Middle frontal gyrus (tissue), 1 donor: Measurements from ENCODE around the gene USP36.

ENCODE experiments used
- DNase-seq: peaks from one replicate; pipeline ENCODE4 v3.0.0-alpha.2; 2015; ENCODE audit warnings: low spot score; ENCODE audit errors: extremely low spot score

The USP36 gene

DNA sequence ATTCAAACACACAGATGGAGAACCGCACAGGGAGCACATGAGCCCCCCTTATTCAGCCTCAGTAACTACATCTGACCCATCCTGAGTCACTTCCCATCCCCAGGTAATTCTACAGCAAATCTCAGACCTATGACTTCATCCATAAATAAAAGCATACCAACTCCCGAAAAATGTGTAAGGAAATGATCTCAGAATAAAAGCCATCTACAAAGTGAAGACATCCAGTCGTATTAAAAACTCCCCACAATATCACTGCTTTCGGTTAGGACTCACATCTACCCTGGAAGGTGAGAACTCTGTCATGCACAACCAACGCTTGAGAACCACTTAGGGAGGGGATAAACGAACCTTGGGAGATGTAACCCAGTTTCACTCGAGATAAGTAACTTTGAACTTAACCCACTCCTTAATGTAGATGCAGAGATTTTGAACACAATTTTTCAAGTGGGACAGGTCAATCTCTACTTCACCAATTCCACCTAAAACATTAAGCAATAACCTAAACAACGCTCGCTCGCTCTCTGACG, 1.3 kb downstream of the USP36 start:
- no peak for DNase-seq

DNA sequence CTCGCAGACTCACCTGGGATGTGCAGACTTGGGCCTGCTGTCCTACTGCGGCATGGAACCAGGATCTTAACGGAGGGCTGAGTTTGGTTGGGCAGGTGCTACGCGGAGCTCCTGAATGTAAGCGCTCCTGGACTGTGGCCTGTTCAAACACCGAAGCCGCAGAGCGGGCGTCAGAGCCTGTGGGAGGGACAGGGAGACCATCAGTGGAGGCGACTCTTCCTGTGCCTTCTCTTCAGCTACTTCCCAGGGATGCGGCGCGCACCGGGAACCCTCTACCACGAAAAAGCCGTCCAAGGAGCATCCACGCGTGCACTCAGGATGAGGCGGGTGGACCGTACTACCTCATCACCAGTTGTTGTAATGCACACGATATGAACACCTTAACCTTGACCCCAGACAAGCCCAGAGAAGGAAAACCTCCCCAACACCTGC, 2.0 kb downstream of the USP36 start:
- DNase-seq: no peak

DNA sequence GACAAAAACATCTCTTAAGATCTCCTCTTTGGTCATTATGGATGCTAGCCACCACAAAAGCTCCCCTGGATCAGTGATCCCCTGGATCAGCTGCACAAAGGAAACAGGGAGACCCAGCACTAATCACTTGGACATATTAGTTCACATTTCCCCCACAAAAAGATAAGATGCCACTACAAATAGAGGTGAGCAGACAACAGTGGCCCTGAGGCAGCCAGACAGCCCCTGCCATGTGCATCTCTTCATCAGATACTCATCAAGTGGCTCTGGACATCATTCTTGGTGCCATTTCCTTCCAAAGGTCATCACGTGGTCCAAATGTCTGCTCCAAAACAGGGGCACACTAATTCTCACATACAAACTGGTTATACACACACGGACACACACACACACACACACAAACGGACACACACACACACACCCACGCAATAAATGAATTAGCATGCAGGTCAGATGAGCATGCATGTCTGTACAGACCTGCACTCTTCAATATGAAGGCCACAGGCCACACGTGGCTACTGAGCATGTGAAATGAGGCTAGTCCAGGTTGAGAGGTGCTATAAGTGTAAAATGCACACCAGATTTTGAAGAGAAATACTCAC, 4.1 kb downstream of the USP36 start:
- no peak for DNase-seq

DNA sequence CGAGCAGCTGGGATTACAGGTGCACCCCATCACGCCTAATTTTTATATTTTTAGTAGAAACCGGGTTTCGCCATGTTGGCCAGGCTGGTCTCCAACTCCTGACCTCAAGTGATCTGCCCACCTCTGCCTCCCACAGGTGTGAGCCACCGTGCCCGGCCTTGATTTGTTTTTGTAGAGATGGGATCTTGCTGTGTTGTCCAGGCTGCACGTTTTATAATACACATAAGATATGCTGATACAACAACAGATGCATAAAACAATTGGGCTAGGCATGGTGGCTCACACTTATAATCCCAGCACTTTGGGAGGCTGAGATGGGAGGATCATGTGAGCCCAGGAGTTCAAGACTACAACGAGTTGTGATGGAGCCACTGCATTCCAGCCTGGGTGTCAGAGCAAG, 6.0 kb downstream of the USP36 start:
- no peak for DNase-seq

DNA sequence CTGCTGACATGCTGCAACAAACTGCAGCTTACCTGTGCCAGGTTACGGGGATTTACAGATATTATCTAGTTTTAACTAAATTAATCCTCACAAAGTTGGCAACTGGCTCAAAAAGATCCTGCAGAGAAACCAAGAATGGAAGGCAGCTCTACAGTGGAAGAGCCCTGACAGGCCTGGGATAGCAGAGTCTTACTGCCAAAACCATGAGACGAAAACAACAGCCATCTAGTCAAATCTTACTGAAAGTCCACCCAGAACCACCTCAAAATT, 8.1 kb downstream of the USP36 start:
- DNase-seq: no peak

DNA sequence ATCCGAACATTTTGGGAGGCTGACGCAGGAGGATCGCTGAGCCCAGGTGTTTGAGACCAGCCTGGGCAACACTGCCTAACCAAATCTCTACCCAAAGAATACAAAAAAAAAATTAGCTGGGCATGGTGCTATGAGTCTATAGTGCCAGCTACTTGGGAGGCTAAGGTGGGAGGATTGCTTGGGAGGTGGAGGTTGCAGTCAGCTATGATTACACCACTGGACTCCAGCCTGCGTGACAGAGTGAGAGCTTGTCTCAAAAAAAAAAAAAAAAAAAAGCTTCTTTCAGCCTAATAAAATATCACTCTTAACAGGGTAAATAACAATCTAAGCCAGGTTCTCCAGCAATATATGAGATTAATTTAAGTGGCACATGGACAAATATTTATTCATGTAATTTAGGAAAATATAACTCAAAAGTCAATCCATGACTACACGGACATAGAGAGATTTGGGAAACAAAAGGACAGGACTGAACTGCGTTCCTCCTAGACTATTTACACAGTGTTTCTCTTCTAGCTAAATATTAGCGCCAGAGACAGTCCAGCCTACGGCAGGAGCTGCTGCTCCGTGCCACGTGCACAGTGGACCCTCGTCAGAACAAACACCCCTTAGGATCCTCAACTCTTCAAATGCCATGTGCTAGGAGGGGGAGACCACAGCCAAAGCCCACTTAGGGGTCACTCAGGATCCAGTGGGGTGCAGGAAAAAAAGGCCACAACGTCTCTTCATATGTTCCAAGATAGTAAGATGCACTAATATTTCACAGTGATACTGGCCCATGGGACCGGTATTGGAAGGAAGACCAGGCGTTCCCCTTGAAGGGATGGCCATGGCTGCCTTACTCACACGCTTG, 8.7 kb downstream of the USP36 start:
- no peak for DNase-seq

DNA sequence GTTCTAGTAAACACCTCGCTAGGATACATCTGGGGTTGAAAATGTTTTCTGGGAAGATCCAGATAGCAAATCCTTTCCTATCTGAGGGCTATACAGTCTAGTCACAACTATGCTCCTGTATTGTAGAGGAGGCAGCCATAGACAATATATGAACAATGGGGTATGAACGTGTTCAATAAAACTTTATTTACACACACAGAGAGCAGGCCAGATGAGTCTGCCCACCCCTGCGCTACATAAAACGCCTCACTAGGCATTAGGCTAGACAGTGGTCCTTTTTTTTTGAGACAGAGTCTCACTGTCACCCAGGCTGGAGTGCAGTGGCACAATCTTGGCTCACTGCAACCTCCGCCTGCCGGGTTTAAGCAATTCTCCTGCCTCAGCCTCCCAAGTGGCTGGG, 11.1 kb downstream of the USP36 start:
- no peak for DNase-seq

DNA sequence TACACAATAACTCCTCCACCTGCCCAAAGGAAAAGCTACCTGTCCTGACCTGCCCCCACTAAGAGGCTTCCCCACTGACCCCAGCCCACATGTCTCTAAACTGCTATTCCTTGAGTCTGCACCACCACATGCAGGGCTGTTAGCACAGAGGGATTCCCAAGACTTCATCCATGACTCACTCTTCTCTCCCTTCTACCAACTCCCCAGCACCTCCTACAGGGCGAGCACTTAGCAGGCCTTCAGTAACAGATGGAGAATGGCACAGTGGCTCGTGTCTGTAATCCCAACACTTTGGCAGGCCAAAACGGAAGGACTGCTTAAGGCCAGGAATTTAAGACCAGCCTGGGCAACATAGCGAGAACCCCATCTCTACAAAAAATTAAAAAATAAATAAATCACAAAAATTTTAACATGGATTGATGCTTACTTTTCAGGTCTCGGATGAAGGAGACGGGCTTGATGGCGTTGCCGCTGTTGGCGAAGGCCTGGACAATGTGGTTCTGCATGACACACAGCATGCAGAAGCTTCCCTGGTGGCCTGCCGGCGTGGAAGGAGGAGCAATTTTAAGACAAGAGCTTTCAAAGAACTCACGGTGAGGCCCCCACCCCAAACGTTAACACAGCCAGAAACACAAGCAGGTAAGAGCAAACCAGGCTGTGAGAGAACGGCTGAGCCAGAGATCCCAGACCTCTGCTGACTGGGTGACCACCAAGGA, 12.0 kb downstream of the USP36 start:
- DNase-seq: no peak

DNA sequence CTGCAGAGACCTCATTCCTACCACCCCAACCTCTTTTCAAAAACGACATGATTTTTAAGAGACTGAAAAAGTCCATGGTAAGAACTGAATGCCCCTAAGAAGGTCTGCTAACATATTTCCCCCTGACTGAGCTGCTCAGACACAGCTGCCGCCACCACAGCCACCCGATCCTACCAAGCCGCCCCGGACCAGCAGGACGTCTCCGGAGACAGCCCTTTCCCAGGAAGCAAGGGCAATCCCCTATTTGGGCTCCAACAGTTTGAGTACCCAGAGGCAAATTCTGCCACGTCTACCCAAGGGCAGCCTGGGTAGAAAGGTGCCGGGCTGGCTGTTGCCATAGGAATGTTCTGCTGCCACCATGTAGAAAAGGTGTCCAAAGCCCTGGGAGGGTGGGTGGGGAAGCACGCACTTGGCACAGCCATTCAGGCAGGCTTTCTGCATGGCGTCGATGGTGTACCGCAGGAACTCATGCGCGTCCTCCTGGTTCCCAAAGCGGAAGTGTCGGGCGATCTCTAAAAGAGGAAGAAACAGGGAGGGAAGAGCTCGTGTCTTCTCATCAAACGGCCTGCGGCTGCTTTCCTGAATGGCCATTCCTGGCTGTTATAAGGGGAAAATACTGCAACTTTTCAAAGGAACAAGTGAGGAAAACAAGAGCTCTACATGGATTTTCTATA, 13.6 kb downstream of the USP36 start:
- DNase-seq: no peak

DNA sequence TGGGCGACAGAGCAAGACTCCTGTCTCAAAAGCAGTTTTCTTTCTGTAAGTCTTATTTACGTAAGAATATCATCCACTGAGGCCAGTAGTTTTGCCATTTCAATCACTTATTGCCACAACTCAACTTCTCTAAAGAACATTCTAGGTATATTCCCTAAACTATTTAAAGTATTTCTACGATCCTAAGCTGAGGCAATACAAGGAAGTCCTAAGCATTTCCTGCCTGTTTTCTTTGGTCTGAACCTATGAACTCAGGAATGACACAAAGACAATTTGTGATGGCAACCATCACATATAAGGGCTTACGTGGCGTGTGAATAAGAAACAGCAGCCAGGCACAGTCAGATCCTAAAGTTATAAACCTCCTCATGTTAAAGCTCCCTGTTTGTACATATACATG, 14.2 kb downstream of the USP36 start:
- DNase-seq: no peak

DNA sequence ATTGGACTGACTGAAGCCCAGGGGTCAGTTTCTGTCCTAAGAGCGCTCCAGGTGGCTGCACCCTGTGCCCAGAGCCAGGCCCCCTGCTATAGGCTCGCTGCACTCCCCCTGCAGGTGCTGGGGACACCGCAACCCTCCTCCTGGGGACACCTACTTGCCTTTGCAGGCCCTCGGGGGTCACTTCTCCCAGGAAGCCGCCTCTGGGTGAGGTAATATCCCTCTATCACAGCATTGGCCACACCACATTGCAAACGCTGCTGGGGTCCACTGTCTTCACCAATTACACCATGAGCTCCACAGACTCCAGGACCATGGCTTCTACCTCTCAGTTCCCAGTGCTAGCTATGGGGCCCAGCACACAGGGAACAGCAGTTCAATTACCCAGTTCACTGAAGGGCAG, 14.9 kb downstream of the USP36 start:
- no peak for DNase-seq

DNA sequence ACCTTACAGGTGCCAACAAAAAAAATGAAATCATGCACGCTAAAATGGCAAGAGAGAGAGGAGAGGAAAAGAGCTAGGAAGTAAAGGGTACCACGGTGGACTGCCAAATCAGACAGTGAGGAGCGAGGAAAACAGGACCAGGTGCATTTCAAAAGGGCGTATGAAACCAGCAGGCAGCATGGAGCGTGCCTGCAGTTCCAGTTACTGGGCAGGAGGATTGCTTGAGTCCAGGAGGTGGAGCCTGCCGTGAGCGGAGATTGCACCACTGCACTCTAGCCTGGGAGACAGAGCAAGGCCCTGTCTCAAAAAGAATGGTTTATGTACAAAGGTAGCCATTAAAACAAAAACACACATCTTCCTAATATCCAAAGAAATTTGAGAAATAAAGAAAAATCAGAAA, 16.4 kb downstream of the USP36 start:
- no peak for DNase-seq

DNA sequence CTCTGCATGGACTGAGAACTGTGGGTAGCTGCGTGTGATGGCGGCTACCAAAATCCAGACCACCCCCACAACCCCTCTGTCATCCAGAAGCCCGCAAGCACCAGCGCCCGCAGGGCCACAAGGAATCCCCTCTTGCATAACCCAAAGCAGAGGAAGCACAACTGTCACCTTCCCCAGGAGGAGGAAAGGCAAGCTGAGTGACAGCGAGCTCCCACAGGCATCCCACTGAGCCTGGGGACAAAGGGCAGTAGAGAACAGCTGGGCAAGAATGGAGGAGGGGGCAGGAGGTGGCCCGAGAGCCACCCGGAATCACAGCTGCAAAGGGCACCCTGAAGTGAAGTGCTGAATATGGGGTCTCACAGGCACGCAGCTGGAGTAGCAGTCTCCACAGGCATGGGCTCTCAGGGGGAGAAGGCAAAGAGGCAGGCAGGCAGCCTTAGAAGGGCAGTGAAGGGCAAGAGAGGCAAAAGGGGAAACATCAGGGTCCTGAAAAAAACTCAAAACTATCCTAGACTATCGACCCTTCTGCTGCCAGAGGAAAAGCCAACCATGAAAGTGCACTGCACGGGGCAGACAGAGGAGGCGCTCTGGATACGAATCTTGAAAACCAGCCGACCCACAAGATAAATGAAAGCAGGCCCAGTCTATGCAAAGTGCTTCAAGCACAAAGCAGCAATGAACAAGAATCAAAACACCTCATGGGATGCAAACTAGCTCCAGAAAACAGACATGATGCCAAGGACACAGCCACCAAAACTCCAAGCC, 17.1 kb downstream of the USP36 start:
- DNase-seq: no peak

DNA sequence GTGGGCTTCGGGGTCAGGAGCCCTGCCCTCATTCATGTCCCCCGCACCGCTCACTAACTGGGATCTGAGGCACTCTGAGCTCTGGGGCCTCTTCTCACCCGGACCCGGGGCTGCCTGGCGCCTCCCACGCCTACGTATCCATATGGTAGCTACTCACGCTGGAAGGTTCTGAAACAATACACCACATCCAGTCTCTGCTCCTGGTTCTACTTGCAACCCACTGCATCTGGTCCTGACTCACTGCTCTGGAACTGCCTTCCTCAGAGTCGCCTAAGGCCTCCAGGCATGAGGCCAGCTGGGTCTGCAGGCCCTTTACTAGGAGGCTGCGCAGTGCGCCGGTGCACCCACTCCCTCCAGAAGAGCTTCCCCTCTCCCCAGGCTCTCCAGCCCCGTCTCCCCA, 18.1 kb downstream of the USP36 start:
- peak; percentile 30 for DNase-seq

DNA sequence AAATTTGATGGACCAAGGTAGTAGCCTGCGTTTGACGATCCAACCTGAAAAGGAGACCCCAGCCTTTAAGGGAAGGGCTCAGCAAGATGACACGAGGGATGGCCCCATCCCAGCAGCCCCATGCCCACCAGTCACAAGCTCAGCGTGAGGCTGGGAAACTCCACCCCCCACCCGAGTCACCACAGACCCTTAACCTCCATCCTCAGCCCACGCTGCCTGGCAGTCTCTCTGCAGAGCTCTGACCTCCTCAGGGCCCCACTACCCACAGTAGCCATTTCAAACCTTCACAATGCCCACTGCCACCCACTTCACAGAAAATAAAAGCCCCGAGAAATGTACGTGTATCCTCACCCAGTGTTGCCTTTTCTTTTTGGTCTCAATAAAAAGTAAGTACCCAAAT, 18.7 kb downstream of the USP36 start:
- no peak for DNase-seq

DNA sequence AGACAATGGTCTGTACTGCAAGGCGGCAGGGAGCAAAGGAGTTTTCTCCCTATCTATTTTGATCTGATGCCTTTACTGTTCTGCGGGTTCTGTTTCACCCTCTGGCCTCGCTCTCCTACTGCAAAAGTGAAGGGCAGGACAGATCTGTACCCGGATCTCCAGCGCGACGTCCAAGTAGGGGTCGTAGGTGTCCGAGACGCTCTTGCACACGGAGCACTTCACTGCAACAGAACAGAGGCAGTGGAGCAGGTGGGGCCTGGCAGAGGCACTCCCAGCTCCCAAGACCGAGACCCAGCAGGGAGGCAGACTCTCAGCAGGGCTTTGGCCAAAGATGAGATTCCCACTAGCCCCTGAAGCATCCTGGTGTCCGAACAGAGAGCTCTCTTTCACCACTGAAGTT, 19.8 kb downstream of the USP36 start:
- no peak for DNase-seq

DNA sequence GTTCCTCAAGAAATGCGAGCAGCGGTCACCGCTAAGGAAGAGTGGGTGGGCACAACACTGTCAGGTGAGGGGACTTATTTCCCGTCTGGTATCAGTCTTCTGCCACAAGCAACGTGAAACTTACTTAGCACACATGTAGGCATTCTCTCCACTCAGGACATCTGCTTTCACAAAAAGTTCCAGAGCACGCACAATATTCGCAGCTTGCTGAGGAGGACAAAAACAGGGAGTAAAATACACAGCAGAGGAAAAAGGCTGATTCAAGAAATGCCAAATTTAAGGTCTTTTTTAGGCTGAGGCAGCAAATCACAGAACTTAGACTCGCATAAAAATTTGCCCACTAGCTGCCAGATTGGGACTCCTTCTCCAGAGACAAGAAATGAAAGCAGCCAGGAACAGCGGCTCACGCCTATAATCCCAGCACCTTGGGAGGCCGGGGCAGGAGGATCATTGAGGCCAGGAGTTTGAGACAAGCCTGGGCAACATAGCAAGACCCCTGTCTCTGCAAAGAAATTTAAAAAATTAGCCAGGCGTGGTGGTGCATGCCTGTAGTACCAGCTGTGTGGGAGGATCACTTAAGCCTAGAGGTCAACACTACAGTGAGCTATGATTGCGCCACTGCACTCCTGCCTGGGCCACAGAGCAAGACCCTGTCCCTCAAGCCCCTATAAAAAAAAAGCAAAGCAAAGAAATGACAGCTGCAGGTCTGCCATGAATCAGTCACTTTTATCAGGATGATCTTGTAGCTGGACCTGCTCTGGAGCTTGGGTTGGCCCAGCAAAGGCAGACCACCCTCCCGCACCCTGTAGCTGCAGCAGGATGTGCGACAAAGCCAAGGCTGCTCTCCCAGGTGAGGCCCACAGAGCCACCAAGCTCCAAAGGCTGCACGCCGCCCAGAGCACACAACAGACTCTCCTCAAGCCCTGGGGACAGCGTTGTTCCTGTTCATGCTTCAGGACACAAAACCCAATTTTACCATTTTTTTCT, 20.5 kb downstream of the USP36 start:
- DNase-seq: no peak

DNA sequence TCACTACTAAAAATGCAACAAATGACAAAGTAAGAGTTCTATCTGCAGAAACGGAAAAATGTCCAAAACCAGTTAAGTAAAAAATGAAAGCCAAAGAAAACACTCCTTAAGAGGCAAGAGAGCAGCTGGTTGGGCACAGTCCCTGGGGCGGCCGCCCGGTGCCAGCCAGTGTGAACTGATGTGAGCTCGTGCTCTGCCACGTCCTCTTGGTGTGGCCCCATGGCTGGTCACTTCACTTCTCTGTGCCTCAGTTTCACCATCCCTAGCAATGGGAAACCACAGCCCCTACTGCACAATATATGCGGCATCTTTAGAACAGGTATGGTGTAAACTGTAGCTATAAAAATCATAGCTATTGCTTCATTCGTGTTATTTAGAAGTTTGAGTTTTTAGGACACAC, 21.2 kb downstream of the USP36 start:
- no peak for DNase-seq

DNA sequence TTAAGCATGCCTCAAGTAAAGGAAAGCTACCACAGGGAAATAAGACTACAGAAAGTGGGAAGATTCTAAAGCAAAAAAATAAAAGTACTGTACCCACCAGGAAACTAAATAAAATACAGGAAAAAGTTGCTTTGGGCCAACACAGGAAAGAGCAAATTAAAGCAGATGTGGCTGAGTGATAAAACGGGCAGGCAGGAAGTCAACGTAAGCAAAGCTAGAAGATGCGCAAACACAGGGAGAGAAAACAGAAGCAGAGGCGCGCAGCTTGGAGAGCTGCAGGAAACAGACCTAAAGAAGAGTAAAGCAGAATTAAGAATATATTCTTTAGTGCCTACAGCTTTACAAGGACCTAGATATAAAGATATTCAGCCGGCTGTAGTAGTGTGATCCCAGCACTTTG, 21.7 kb downstream of the USP36 start:
- DNase-seq: no peak
